ENCODE data around the gene ATP6V1B1.

The ATP6V1B1 gene

DNA sequence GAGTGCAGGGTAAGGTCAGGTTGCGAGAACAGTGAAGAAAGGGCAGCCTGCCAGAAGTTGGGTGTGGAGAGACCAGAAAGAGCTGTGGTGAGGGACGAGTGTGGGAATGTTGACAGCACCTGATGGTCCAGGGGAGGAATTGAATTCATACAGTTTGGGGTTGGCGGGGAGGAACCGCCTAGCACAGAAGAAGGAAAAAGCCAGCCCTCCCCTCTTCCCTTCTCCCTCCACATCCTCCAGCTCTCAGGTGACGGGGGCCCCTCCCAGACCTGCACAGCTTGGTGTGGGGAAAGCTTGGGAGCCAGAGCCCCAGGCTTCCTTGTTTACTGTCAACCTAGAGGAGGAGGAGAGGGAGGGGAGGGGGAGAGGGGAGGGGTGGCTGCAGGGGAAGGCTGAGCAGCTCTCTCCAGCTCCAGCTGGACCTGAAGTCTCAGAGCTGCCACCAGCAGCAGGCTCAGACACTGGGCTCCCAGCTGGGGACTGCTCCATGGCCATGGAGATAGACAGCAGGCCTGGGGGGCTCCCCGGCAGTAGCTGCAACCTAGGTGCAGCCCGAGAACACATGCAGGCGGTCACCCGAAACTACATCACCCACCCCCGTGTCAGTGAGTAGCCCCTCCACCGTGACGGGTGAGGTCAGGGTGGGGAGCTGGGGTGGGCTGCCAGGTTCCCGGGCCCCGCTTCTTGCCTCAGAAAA, at the start of gene ATP6V1B1:
Gene ATP6V1B1 (plus strand): TSS at position 433 of the 697 bp plus-strand sequence. CDS start 55 bp downstream, at position 488.
- DNase-seq: no peak

DNA sequence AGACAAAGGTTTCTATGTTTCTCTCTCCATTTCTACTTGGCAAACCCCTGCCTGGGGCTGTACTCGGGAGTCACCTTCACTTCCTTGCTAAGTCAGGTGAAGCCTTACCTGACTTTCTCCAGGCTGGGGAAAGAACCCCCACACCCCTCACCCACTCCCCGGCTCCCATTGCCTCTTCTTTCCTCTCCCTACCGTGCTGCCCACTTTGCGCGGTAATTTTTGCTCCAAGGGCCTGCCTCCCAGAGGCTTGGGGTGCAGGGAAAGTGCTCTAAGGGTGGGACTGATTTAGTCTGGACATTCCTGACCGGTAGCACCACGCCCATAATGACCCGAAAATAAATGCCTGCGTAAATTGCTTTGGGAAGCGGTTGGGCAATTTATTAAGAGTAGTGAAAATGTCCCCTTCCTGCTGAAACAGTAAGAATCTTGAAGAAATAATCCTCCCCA, 49.1 kb upstream of the ATP6V1B1 start:
- no peak for DNase-seq

DNA sequence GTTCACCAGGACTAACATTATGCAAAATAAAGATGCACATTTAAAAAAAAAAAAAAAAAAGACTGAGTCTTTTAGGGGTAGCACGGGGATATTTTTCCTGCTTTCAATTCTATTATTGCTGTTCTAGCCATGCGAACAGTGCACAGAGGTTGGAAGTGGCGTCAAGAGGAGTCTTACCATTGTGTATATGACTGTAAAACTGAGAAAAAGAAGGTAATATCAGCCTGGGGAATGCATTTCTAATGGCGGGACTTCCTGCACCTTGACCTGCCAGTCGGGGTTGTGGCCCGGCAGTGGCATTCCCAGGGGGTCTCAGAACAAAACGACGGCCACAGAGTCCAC, 48.5 kb upstream of the ATP6V1B1 start:
- no peak for DNase-seq

DNA sequence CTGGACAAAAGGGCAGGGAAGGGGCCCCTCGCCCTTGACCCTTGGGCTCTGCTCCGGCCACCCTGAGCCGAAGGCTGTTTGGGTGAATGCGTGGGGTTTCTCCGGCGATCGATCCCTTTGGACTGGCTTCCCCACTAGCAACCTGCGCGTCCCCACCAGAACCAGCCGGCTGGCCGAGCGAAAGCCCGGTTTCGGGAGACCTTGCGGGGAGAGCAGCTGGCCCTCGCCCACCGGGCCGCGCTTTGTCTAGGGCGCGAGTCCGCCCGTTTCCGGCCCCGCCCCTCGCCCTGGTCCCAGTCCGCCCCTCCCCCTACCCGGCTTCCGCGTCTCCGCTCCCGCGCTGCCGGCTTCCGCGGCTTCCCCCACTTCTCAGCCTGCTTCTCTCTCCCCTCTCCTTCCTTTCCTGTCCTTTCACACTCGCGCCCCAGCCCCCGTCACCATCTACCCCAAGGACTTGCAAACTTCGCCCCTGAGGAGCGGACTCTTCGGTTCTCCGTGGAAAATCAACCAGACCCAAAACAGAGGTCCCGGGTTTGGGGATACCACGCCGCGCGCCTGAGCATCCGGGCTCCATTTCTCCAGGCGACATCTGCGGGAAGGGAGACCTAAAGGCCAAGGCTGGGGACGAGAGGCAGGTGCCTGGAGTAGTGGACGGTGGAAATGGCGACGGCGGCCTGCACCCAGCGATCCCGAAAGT, 48.0 kb upstream of the ATP6V1B1 start:
- DNase-seq: no peak

DNA sequence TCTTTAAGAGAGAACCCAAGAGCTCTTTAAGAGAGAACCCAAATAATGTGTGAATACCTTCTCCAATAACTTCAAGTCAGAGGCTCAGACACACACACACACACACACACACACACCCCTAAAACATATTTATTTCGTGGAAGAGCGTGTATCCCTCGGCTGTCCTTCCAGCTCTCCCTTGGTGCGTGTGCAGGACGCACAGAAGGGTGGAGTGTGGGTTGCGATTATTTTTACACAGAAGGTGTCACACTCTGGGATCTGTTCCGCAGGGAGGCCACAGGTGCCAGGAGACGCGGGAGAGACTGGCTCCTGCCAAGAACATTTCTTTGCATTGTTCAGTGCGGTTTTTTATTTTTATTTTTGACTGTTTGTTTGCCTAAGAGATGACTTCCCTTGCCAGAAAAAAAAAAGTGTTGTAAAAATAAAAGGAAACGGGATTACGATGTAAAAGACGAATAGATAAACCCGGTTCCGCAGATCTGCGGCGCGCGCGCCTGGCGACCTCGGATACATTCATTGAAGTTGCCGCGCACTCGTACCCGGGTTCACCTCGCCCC, 47.3 kb upstream of the ATP6V1B1 start:
- DNase-seq: no peak

DNA sequence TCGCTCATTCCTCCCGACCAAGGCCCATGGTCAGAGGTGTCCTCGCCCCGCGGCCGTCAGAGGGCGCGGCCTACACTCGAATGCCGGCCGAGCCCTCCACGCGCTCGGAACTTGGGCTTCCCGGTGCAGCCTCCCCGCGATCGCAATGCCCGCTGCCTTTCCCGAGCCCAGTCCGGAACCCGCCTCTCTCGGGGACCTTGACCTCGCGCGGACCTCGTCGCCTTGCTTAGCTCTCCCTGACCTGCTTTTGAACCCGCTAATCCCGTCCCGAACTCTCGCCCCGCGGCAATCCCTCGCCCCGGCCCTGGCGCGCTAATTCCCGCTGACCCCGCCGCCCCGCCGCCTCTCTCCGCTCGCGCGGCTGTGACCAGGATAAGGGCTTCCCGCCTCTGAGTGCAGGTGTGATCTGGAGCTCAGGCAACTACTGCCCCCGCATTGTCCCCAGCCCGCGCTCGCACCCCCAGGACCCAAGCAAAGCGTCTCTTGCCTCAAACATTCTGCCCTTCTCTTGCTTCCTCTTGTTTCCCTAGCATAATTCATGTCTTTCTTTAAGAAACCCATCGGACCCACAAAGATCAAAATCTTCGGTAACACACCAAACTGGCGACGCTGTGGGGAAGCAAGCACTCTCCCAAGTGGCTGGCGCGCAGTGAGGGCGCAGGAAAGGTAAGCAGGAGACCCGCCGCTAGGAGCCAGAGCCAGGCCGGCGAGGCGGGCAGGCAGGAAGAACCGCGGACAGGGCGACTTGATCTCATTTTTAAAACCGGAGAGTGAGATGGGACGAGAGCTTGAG, 46.6 kb upstream of the ATP6V1B1 start:
- DNase-seq: no peak

DNA sequence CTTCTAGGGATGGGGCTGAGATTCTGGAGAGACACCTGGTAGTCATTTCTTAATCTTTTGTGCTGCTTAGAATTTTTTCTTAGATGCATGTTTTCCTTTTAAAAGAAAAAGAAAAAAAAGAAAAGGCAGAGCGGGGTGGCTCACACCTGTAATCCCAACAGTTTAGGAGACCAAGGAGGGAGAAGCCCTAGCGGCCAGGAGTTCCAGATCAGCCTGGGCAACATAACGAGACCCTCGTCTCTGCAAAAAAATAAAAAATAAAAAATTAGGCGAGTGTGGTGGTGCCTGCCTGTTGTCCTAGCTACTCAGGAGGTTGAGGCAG, 46.0 kb upstream of the ATP6V1B1 start:
- DNase-seq: no peak

DNA sequence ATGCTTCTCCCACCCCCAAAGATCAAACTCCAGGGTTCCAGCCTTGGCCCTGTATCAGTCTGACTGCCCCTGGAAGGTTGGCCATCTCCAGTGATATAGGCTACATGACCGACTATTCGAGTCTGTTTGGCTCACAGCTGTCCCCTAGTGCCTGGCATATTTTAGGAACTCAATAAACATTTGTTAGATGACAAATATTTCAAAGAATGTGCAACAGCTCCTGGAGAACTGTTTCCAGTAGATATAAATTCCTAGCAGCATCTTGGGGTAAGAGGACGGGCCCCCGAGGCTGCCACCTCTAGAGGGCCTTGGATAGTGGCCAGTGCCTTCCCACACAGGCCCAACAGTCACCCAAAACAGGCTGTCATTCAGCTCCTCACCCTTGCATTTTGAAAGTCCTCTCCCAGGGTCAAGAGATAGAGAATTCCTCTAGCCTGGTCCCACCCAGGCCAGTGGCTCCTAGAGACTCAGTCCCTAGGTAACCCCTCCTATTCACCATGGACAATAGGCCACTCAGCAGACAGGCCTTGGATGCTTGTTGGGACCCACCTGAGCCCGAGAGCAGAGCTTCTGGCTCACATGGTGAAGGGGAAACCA, 45.1 kb upstream of the ATP6V1B1 start:
- DNase-seq: no peak

DNA sequence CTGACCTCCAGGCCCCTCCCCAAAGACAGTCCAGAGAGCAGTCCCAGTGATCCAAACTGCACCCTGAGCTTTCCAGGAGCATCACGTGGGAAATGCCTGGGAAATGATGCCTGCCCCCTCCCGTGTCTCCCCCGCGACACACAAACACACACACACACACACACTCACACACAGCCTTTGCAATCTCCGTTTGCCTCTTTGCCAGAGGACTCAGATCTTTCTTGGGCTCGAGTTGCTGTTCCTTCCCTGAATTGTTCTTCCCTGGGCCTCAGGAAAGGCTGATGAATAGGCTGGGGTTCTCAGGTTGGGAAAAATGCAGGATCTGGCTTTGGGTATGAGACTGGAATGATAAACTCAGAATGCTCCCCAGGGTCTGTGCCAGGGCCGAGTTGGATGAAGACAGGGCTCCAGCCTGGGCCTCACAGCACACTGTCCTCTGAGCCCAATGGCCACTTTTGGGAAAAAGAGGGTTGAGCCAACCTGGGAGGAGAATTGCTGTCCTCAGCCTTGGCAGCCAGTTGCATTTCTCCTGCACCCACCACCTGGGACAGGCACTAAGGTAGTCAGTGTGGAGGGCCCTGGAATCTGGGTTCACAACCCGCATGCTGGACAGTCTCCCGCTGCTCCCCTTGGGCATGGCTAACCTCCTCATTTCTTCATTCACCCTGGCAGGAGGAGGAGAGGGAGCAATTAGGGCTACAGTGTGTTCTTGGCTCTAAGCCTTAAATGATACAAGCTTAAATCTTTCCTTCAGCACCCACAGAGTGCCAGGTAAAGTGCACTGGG, 43.9 kb upstream of the ATP6V1B1 start:
- DNase-seq: no peak

DNA sequence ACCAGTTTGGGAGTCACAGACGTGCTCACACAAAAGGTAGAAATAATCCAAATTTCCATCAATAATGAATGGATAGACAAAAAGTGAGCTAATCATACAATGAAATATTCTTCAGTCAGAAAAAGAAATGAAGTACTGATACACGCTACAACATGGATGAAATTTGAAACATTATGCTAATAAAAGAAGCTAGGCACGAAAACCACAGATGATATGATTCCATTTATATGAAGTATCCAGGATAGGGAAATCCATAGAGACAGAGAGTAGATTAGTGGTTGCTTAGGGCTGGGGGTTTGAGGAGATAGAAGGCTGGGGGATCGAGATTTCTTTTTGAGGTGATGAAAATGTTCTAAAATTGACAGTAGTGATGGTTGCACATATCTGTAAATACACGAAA, 43.0 kb upstream of the ATP6V1B1 start:
- no peak for DNase-seq

DNA sequence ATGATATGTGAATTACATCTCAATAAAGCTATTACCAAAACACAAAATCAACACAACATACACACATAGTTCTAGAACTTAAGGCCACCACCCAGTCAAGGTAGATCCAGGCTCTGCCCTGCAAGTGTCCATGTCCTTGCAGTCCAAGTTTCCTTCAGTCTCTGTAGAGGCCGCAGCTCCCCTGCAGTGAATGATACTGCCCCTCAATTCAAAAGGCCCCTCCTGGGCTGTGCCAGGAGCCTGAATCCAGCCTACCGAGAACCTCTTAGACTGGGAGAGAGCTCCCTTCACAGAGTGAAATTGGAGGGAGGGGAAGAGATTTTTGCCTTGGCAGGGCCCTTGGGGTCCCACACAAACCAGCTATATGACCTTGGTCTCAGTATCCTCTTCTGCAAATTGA, 42.5 kb upstream of the ATP6V1B1 start:
- DNase-seq: no peak

DNA sequence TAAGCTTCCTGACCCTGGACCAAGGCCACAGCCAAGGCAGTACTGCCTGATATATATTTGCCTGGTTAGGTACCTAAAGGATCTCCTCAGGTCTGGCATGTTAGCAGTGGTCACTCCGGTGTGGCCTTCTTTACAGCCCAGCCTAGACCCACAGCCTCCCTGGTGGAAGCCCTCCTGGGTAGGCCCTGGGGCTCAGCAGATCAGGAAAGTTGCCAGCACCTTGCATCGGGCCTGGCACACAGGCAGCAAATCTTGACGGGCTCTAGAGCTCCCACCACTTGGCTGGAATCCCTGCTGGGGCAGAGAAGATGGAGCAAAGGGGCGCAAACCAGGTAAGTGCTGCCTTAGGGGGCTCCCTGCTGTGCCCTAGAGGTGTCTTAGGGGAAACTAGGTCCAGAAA, 40.9 kb upstream of the ATP6V1B1 start:
- no peak for DNase-seq

DNA sequence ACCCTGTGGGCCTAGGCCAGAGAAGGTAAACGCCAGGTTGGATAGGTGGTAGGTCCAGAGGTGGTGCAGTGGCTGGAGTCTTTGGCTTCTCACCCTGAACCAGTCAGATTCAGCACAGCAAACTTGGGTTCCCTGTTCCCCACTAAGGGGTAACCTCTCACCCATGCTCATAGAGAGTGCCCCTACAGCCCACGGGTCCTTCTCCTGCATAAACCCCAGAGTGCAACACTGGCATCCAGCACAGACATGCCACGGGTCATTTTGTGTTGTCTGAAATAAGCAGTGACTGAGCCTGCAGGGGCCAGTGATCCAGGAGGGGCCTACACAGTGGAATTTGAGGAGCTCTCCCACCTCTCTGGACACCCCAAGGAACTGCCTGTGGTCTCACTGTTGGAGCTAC, 40.5 kb upstream of the ATP6V1B1 start:
- no peak for DNase-seq

DNA sequence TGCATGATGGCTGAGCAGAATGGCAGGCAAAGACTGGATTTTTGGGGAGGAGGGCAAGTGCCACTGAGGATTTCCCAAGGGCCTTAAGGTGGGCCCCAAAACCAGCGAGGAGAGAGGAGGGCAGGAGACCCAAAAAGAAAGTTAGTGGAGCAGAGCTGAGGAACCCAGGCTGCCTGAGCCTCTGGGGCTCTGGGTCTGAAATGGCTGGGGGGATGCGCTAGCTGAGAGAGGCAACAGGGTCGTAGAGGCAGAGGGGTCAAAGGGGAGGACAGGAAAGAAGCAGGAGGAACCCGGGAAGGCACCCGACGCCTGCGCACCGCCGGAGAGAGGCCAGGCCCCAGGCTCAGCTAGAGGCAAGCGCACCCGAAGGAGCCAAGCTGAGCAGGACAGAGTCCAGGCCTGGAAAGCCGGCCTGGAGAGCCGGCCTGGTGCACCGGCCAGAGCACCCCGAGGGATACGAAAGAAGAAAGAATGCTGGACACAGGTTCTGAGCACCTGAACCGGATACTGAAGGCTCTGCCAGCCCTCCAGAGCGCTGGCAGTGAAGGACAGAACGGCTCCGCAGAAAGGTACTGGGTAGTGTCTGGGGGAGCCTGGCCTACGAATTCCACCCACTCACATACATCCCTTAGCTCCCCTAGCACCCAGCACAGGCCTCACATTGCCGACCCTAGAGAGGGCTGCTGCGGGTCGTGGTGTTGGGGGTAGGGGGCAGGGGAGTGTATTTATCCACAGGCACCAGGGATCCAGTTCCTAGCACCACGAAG, 39.5 kb upstream of the ATP6V1B1 start:
- no peak for DNase-seq

DNA sequence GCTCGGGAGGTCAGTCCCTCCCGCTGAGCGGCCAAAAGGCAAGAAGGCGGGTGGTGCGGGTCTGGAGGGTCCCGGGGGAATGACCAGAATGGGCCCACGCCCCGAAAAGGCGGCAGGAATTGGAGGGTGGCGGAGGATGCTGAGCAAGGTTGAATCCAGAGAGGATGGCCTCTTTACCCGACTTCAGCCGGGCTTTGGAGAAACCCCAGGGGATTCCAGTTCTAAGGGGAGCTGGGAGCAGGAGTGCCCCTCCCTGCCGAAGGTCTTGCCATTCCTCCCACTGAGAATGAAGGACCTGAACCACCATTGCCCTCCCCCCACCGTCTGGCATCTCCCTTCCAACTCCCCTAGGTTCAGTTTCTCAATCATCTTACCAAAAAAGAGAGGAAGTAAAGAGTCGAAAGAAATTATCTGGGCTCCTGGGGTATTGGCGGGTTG, 38.9 kb upstream of the ATP6V1B1 start:
- no peak for DNase-seq

DNA sequence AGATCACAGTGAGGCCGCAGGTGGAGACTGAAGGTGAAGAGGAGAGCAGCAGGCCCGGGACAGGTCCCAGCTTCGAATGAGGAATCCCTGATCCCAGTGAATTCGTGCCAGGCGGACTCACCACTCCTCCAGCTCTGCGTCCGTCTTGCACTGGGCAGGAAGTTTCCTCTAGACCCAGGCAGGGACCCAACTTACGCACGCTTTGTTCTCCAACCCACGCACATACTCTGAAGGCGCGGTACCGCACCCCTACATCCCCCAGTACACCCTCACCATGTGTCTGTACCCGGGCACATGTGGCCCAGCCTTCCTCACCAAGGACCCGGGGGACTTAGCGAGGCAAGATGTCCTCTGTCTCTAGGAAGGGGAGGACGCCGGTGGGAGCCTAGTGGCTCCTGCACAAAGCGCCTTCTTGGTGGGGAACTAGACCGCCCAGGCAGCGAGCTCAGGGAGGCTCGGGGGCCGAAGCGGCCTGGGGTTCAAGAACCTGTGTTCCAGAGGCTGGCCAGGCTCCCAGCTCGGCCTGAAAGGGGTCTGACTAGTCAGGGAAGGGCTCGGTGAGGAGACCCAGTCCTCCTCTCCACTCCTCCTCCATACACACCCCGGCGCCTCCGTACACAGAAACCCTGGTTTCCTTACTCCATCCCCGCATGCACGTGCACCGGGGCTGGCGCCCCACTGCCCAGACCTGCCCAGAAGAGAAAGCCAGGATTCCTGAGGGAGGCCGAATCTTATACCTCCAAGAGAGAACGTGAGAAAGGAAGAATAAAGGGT, 38.3 kb upstream of the ATP6V1B1 start:
- DNase-seq: no peak

DNA sequence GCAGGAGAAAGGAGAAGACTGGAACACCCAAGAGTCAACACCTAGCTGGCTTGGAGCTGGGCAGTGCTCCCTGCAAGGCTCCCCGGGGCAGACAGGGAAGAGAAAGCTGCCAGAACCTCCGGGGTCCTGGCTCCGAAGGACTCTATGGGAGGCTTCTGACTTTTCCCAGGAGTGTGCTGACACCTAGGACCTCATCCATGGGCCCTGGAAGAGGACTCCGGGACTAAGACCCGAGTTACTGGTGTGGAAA, 37.8 kb upstream of the ATP6V1B1 start:
- no peak for DNase-seq

DNA sequence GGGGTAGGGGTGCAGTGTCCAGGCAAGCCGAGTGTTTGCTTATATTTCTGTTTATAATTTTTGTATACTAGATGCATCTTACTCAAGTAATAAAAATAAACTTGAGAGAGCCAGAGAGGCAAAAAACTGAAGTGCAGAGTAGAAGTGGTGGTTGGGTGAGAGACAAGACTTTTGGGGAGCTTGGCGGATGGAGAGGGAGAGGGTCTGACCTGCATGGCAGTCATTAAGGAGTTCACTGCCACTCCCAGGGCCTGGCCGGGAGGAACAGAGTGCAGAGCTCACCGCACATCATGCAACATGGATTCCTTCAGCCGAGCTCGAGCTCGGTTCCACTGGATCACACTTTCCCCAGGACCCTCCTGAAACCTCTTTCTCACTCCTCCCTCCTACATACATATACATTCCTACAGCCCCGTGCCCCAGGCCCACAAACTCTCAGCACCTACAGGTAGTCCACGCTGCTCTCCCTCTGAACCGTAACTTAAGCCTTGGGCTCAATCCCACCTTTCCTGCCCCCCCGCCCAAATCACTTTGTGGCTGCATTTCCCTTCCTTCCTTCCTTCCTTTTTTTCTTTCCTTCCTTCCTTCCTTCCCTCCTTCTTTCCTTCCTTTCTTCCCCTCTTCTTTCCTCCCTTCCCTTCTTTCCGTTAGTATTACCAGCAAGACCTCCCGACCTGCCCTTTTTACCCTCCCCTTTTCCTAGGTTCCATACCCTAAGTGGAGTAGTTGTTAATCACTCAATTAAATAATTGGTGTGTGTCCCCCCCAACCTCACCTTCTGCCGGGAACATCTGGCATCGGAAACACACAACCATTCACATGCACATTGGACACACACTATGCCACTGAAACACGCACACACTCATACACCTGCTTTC, 37.1 kb upstream of the ATP6V1B1 start:
- no peak for DNase-seq

DNA sequence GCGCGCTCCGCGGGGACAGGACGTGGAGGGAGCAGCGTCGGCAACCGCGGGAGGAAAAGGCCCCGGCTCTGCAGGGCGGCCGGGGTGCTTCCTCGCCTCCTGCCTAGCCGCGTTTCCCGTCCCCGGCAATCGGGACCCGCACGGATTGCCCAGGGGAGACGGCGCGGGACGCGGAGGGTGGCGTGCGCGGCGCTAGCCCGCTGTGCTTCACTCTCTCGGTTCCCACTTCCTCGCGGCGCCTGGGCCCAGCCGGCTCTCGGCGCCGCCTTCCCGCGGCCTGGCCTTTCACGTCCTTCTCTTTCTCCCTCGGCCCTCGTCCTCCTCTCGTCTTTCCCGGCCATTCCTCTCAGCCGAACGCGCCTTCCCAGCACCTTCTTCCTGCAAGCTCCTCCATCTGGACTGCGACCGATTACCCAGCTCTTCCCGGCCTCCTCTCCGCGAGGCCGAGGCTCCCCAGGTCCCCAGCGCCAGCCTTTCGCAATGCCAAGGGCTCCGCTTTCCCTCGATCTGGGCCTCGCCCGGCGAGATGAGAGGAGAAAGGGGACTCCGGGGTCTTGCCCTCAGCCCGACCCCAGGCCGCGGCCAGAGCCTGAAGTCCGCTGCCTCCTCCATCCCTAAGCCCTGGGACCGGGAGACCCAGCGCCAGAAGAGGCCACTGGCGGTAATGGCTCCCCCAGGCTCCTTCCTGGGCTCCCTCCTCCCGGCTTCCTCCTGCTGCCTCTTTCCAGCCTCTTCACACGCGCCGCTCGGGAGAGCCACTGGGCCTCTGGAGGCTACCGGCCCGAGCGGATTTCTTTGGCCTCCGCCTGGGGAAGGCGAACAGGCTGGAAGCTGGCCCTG, 34.3 kb upstream of the ATP6V1B1 start:
- DNase-seq: no peak

All from activated gamma-delta T cell treated with Interleukin-2 at 50 U/mL for 16 hours (primary cell).